Spleen (tissue), 11 donors: ENCODE measurements around the gene HADHA. TPM values are rescaled to one million over a fixed set of nuclear protein-coding genes. Genes with fewer than 3 reads are reported as not detected.
"Not testable (repeated sequence)": the region's sequence is repeated elsewhere in the genome, so short reads cannot be mapped to it uniquely, and the experiment has no call there.

Experiments used
- DNase-seq: peaks from one replicate; pipeline ENCODE4 v3.0.0-alpha.2; 2020
- H3K27ac ChIP-seq, 8 donors: fragments of 200-600 bp; sonication (generic) in 7 of 8; 1 replicate in 4 of 8; 2 replicates in 4 of 8; pipeline versions ENCODE4 v1.5.0 to v1.8.0; 2016 to 2021; ENCODE audit warnings: inconsistent platforms in 4 of 8, mild to moderate bottlenecking in 4 of 8, moderate library complexity in 1 of 8
- H3K27me3 ChIP-seq, 7 donors: fragments of 200-600 bp; sonication (generic) in 6 of 7; replicated peaks in 1 of 7; 1 replicate in 4 of 7; 2 replicates in 3 of 7; pipeline versions ENCODE4 v1.5.0 to v1.8.0; 2016 to 2021; ENCODE audit warnings: inconsistent platforms in 3 of 7, mild to moderate bottlenecking in 1 of 7
- H3K36me3 ChIP-seq, 6 donors: fragments of 200-600 bp; sonication (generic) in 5 of 6; 1 replicate in 4 of 6; 2 replicates in 2 of 6; pipeline versions ENCODE4 v1.5.0 to v1.8.0; 2016 to 2021; ENCODE audit warnings: inconsistent platforms in 2 of 6
- H3K4me1 ChIP-seq, 6 donors: fragments of 200-600 bp; sonication (generic) in 5 of 6; 1 replicate in 3 of 6; 2 replicates in 3 of 6; pipeline versions ENCODE4 v1.5.0 to v1.8.0; 2016 to 2021; ENCODE audit warnings: inconsistent platforms in 3 of 6
- H3K4me3 ChIP-seq, 8 donors: fragments of 200-600 bp; sonication (generic) in 7 of 8; 1 replicate in 4 of 8; 2 replicates in 4 of 8; pipeline versions ENCODE4 v1.5.0 to v1.8.0; 2016 to 2021; ENCODE audit warnings: inconsistent platforms in 4 of 8, mild to moderate bottlenecking in 4 of 8, moderate library complexity in 2 of 8
- H3K9me3 ChIP-seq, 8 donors: fragments of 200-600 bp; sonication (generic) in 7 of 8; 1 replicate in 4 of 8; 2 replicates in 4 of 8; pipeline versions ENCODE4 v1.5.0 to v1.8.0; 2016 to 2021; ENCODE audit warnings: inconsistent platforms in 4 of 8
- POLR2A ChIP-seq, 3 donors: fragments of 450-650 bp; IDR thresholded peaks; one replicate each; pipeline ENCODE4 v1.5.1; 2017; ENCODE audit warnings: antibody characterized with exemption in 3 of 3, mild to moderate bottlenecking in 1 of 3
- POLR2AphosphoS5 ChIP-seq, 3 donors: sonication (generic); formaldehyde crosslinking; IDR thresholded peaks; one replicate each; pipeline ENCODE4 v1.5.1; 2017; ENCODE audit warnings: antibody characterized with exemption in 3 of 3
- WGBS, 5 donors: extraction: QIAGEN DNeasy Blood & Tissue Kit in 3 of 5; methylation state at CpG; one replicate each; pipeline versions ENCODE4 v1.1.5 to v1.1.7; 2013 to 2018; 5-methylcytosine and 5-hydroxymethylcytosine counted together
- intact Hi-C: fragments of 100-400 bp; cut with DNase I; formaldehyde crosslinking; loops from one replicate; pipeline ENCODE4 v1.15.0; 2023; ENCODE audit warnings: low total_unique reads
- polyA plus RNA-seq, 3 donors: library from polyadenylated mRNA; stranded (reverse); fragments of 200-250 nt; gene quantifications; one replicate each; pipeline ENCODE4 v1.2.1, GENCODE V29; 2013
- total RNA-seq, 7 donors: library from RNA; depleted of rRNA in 3 of 7; stranded (reverse); fragments of >200 nt in 3 of 7; fragmentation: NEBNext Ultra II Directional in 4 of 7; extraction: Animal tissue kit (Norgen Biotek cat#: 25700) in 4 of 7; gene quantifications; one replicate each; pipeline versions ENCODE4 v1.1.0 to v1.2.1, GENCODE V29; 2016 to 2021
- TF ChIP-seq, protein P1 (sequence below), 11 experiments: fragments of 200-600 bp in 7 of 11; fragments of 450-650 bp in 4 of 11; sonication (generic) in 4 of 11; IDR thresholded peaks in 8 of 11; conservative IDR thresholded peaks in 3 of 11; 1 replicate in 7 of 11; 2 replicates in 4 of 11; pipeline versions ENCODE4 v1.4.0 to v1.8.0; 2016 to 2021; ENCODE audit warnings: antibody characterized with exemption in 11 of 11, inconsistent platforms in 4 of 11, mild to moderate bottlenecking in 1 of 11
- donor health status: healthy with polysubstance abuse.
- donor health status: DM: no; HTN: no; CAD: no; lungs with moderate emphysema.
- donor health status: DM: no; HTN: no; CAD: no.
- donor health status: Bipolar disorder and iron deficiency.
- donor health status: healthy.
- donor health status: DM: no; HTN: no; CAD: no.
- donor health status: DM: yes; HTN: yes; CAD: no.

Gene HADHA
- total and polyA plus RNA-seq, 10 donors: 49.6 to 134 (median 114) TPM

DNA sequence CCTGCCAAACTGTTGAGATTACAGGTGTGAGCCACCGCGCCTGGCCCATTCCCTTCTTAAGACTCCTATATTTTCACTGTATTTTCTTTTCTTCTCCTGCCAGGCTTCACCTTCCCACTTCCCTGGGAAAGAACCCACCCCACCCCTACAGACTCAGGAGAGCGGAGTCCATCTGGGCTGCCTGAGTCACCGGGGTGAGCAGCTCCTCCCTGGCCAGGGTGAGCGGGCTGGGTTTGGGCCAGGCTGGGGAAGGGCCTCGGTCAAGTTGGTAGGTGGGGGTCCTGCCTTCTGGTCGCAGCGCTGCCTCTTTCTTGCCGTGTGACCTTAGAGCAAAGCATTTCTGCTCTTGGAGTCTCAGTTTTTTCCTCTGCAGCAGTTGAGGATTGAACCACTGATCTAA is 73.6 kb downstream of the HADHA start:
- Histone ChIP-seq H3K27me3 (peaks cover 0 to 48% (median 29%) of the 10 kb centered on the region in 7 donors), H3K9me3 (no peaks in the 10 kb centered on the region), H3K4me3 (no peak overlapping the region), H3K4me1 (peaks cover 5 to 27% (median 17%) of the 10 kb centered on the region in 6 donors), H3K27ac (no peak overlapping the region), H3K36me3 (no peaks in the 10 kb centered on the region)
- no peak for TF ChIP-seq POLR2AphosphoS5 (IDR thresholded peaks at IDR 0.05)
- TF ChIP-seq POLR2A (IDR thresholded peaks at IDR 0.05): no peak
- TF ChIP-seq, protein P1, sequence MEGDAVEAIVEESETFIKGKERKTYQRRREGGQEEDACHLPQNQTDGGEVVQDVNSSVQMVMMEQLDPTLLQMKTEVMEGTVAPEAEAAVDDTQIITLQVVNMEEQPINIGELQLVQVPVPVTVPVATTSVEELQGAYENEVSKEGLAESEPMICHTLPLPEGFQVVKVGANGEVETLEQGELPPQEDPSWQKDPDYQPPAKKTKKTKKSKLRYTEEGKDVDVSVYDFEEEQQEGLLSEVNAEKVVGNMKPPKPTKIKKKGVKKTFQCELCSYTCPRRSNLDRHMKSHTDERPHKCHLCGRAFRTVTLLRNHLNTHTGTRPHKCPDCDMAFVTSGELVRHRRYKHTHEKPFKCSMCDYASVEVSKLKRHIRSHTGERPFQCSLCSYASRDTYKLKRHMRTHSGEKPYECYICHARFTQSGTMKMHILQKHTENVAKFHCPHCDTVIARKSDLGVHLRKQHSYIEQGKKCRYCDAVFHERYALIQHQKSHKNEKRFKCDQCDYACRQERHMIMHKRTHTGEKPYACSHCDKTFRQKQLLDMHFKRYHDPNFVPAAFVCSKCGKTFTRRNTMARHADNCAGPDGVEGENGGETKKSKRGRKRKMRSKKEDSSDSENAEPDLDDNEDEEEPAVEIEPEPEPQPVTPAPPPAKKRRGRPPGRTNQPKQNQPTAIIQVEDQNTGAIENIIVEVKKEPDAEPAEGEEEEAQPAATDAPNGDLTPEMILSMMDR (IDR thresholded peaks at IDR 0.05 in 8 of 11, conservative IDR thresholded peaks at IDR 0.05 in 3 of 11): no peak
- DNase-seq: no peak
- intact Hi-C loops: no loop called here
- WGBS, 5 donors: 90 to 97% (median 93%) methylated on average over 6 to 9 of the region's 9 CpGs

DNA sequence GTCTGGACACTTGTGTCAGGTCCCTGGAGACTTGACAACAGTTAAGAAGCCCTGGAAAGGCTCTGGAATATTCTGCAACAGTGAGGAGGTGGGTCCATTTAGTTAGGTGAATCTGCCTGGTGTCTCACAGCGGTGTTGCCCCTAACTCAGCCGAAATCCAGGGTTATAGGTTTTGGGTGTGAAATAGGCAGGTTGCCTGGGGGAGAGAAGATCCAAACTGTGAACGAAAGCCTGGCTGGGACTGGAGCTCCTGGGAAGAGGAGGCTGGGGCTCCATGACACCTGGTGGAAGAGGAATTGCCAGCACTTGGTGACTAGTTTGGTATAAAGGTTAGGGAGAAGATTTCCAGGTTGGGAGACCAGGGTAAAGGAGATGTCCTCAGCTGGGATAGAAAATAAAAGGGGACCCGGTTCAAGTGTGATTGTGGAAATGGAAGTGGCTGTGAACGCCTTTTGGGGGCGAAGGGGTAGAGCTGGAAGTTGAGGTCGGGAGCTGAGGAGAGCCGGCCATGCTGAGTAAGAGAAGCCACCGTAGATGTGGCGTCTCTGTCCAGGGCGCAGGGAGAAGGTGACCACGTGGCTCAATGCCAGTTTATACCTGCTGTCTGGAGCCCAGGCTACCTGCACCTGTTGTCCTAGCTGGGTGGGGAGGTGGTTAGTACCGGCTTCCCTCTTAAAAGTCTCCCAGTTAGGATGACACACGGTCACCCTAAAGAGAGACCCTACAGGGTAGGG is 74.6 kb downstream of the HADHA start:
- Histone ChIP-seq H3K4me3 (no peak overlapping the region), H3K9me3 (no peaks in the 10 kb centered on the region), H3K4me1 (peaks cover 5 to 27% (median 17%) of the 10 kb centered on the region in 6 donors), H3K36me3 (no peaks in the 10 kb centered on the region), H3K27ac (no peak overlapping the region), H3K27me3 (peaks cover 0 to 39% (median 29%) of the 10 kb centered on the region in 7 donors)
- WGBS, 5 donors: 80 to 89% (median 84%) methylated on average over 14 of the region's 14 CpGs
- TF ChIP-seq POLR2AphosphoS5 (IDR thresholded peaks at IDR 0.05) (no peak), POLR2A (IDR thresholded peaks at IDR 0.05) (no peak)
- TF ChIP-seq, protein P1 (IDR thresholded peaks at IDR 0.05 in 8 of 11, conservative IDR thresholded peaks at IDR 0.05 in 3 of 11): no peak
- intact Hi-C loops: no loop called here
- DNase-seq: no peak

DNA sequence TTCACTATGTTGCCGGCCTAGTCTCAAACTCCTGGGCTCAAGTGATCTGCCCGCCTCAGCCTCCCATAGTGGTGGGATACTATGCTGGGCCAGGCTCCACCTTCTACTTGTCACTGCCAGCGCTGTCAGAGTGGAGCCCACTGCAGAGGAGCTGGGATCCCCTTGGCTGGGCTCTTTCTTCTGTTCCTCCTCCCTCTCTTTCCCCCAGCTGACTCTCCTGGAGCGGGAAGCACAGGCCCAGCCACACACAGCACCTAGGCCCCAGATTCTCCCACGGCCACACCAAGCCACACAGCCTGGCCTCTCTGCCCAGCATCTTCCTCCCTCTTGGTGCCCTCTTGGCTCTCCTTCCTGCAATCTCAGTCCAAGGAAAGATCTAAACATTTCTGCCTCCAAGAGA is 75.2 kb downstream of the HADHA start:
- H3K9me3 ChIP-seq: no peaks in the 10 kb centered on the region
- 91 to 94% (median 91%) methylated on average over 5 of the region's 5 CpGs for WGBS, 5 donors
- DNase-seq: peak; percentile 31

DNA sequence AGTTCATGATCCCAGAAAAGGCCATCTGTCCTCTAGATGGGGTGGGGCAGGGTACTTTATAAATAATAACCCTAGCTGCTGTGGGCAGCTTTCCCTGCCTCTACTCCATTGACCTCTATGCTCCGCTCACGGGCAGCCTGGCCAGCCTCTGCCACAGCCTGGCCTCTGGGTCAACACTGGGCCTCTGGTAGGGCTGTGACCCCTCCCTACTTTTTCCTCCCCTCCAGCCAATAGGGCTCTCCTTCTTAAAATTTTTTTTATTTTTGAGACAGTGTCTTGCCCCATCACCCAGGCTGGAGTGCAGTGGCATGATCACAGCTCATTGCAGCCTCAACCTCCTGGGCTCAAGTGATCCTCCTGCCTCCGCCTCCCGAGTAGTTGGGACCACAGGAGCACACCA is 75.6 kb downstream of the HADHA start:
- Histone ChIP-seq H3K27ac (no peak overlapping the region), H3K4me3 (no peak overlapping the region), H3K27me3 (peaks cover 0 to 28% (median 22%) of the 10 kb centered on the region in 7 donors), H3K9me3 (no peaks in the 10 kb centered on the region), H3K4me1 (peaks cover 5 to 21% (median 13%) of the 10 kb centered on the region in 6 donors), H3K36me3 (no peaks in the 10 kb centered on the region)
- whole genome bisulfite sequencing, 5 donors: 91 to 95% (median 93%) methylated on average over 4 of the region's 4 CpGs
- DNase-seq: peak; percentile 37
- intact Hi-C loops: no loop called here
- no peak for TF ChIP-seq POLR2AphosphoS5 (IDR thresholded peaks at IDR 0.05)
- TF ChIP-seq, protein P1 (IDR thresholded peaks at IDR 0.05 in 8 of 11, conservative IDR thresholded peaks at IDR 0.05 in 3 of 11): no peak
- no peak for TF ChIP-seq POLR2A (IDR thresholded peaks at IDR 0.05)

More for the DNA sequence above, 75.2 kb downstream of the HADHA start:
- peaks cover 5 to 25% (median 16%) of the 10 kb centered on the region in 6 donors for H3K4me1 ChIP-seq
- TF ChIP-seq POLR2A (IDR thresholded peaks at IDR 0.05) (no peak), POLR2AphosphoS5 (IDR thresholded peaks at IDR 0.05) (no peak)
- TF ChIP-seq, protein P1 (IDR thresholded peaks at IDR 0.05 in 8 of 11, conservative IDR thresholded peaks at IDR 0.05 in 3 of 11): no peak
- peaks cover 0 to 33% (median 26%) of the 10 kb centered on the region in 7 donors for H3K27me3 ChIP-seq
- no peaks in the 10 kb centered on the region for H3K36me3 ChIP-seq
- H3K4me3 ChIP-seq: no peak overlapping the region
- no peak overlapping the region for H3K27ac ChIP-seq
- intact Hi-C loops: no loop called here

DNA sequence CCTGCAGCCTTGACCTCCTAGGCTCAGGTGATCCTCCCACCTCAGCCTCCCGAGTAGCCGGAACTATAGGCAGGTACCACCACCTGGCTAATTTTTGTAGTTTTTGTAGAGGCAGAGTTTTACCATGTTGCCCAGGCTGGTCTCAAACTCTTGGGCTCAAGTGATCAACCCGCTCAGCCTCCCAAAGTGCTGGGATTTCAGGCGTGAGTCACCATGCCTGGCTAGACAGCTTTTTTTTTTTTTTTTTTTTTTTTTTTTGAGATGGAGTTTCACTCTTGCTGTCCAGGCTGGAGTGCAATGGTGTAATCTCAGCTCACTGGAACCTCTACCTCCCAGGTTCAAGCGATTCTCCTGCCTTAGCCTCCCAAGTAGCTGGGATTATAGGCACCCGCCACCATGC is 77.9 kb downstream of the HADHA start:
- H3K27me3 ChIP-seq, H3K4me3 ChIP-seq, intact Hi-C loops, H3K9me3 ChIP-seq, H3K36me3 ChIP-seq, H3K4me1 ChIP-seq, H3K27ac ChIP-seq: not testable (repeated sequence)
- DNase-seq: peak; percentile 40
- 89 to 96% (median 93%) methylated on average over 6 of the region's 6 CpGs for WGBS, 5 donors
